Glomerular visceral epithelial cell (primary cell): ENCODE results near the gene SUPT3H.

Source experiments
- DNase-seq: peaks from one replicate; pipeline ENCODE4 v3.0.0-alpha.2; 2016; ENCODE audit errors: extremely low spot score

SUPT3H gene

GRCh38 chr6:45002390-45003105, 375.2 kb downstream of the SUPT3H start:
- no peak for DNase-seq

- no peak for DNase-seq
Observed at GRCh38 chr6:45001663-45002062, 376.1 kb downstream of the SUPT3H start.

- no peak for DNase-seq
Observed at GRCh38 chr6:45000833-45001232, 376.9 kb downstream of the SUPT3H start.

GRCh38 chr6:44999066-44999465, 378.7 kb downstream of the SUPT3H start:
- DNase-seq = no peak

GRCh38 chr6:44995486-44996132, 382.1 kb downstream of the SUPT3H start:
- no peak for DNase-seq

- DNase-seq = no peak
Observed at GRCh38 chr6:44989391-44989790, 388.3 kb downstream of the SUPT3H start.

GRCh38 chr6:44985006-44985405, 392.7 kb downstream of the SUPT3H start:
- no peak for DNase-seq

GRCh38 chr6:44983467-44984365, 394.0 kb downstream of the SUPT3H start:
- no peak for DNase-seq

GRCh38 chr6:44980841-44981240, 396.9 kb downstream of the SUPT3H start:
- DNase-seq = no peak

GRCh38 chr6:44976677-44977641, 400.8 kb downstream of the SUPT3H start:
- DNase-seq = no peak

GRCh38 chr6:44974511-44974910, 403.2 kb downstream of the SUPT3H start:
- no peak for DNase-seq

- DNase-seq = no peak
Observed at GRCh38 chr6:44972709-44973108, 405.0 kb downstream of the SUPT3H start.

- DNase-seq = no peak
Observed at GRCh38 chr6:44969446-44970185, 408.1 kb downstream of the SUPT3H start.

- no peak for DNase-seq
Observed at GRCh38 chr6:44967481-44967880, 410.3 kb downstream of the SUPT3H start.

GRCh38 chr6:44966449-44967092, 411.2 kb downstream of the SUPT3H start:
- DNase-seq = peak; percentile 66

GRCh38 chr6:44965708-44966107, 412.0 kb downstream of the SUPT3H start:
- no peak for DNase-seq

GRCh38 chr6:44960898-44961297, 416.8 kb downstream of the SUPT3H start:
- no peak for DNase-seq

GRCh38 chr6:44959651-44960050, 418.1 kb downstream of the SUPT3H start:
- no peak for DNase-seq

- DNase-seq = no peak
Observed at GRCh38 chr6:44957156-44957555, 420.6 kb downstream of the SUPT3H start.

GRCh38 chr6:44956396-44956795, 421.3 kb downstream of the SUPT3H start:
- DNase-seq = no peak
